Tibial nerve (tissue), 4 donors: ENCODE measurements around the gene GKN1.

Source experiments
- CTCF ChIP-seq, 5 experiments: fragments of 200-600 bp in 3 of 5; fragments of 450-650 bp in 2 of 5; sonication (generic) in 3 of 5; IDR thresholded peaks; one replicate each; pipeline ENCODE4 v1.5.1; 2016 to 2019; ENCODE audit warnings: antibody characterized with exemption in 5 of 5, mild to moderate bottlenecking in 3 of 5, moderate library complexity in 2 of 5
- EP300 ChIP-seq, 2 donors: sonication (generic); formaldehyde crosslinking; IDR thresholded peaks; one replicate each; pipeline ENCODE4 v1.6.1; 2017; ENCODE audit warnings: antibody characterized with exemption in 2 of 2, mild to moderate bottlenecking in 1 of 2
- POLR2A ChIP-seq, 2 donors: fragments of 450-650 bp; IDR thresholded peaks; one replicate each; pipeline ENCODE4 v1.6.1; 2017; ENCODE audit warnings: antibody characterized with exemption in 2 of 2, mild to moderate bottlenecking in 2 of 2, moderate library complexity in 2 of 2

- no peak for TF ChIP-seq CTCF (IDR thresholded peaks at IDR 0.05)
- no peak for TF ChIP-seq POLR2A (IDR thresholded peaks at IDR 0.05)
- TF ChIP-seq EP300 (IDR thresholded peaks at IDR 0.05): no peak
Observed at GRCh38 chr2:68931149-68931711, 43.2 kb upstream of the GKN1 start.
